GM12878 (cell line): Measurements from ENCODE around the gene LDB2. TPM values are rescaled to one million over a fixed set of nuclear protein-coding genes. Genes with fewer than 3 reads are reported as not detected.

Source experiments
- ATAC-seq: fragments of 200-7000 bp; cut with Tn5 transposase; 3 replicates; pipeline ENCODE4 v1.9.1; 2020; ENCODE audit warnings: mild to moderate bottlenecking, moderate library complexity
- BruUV-seq: library from RNA; stranded (reverse); fragments of 400-500 nt; replicated peaks from 2 replicates; lab custom pipeline; 2021; lab: Mats Ljungman, UMichigan
- CTCF ChIA-PET: fragments of 300-600 bp; sonication (Branson Sonifier 250); formaldehyde crosslinking; extraction: SDS; loops from one replicate; lab custom pipeline; 2021; ENCODE audit warnings: inconsistent platforms; lab: Yijun Ruan, JAX
- POLR2A ChIA-PET: fragments of 350-600 bp; formaldehyde crosslinking; extraction: SDS; loops from one replicate; lab custom pipeline; 2021; ENCODE audit warnings: inconsistent platforms; lab: Charles Lee
- RAD21 ChIA-PET: fragments of 300-600 bp; sonication (Branson Sonifier 250); formaldehyde crosslinking; loops from one replicate; lab custom pipeline; 2023; ENCODE audit warnings: antibody characterized with exemption; ENCODE audit not compliant: unreplicated experiment; lab: Charles Lee
- SMC1A ChIA-PET: fragments of 300-600 bp; sonication (Branson Sonifier 250); formaldehyde crosslinking; loops from one replicate; lab custom pipeline; 2023; ENCODE audit not compliant: unreplicated experiment, uncharacterized antibody; lab: Charles Lee
- DNase-seq: peaks from one replicate; pipeline ENCODE4 v3.0.0-alpha.2; 2011; ENCODE audit warnings: low read depth, low spot score
- FAIRE-seq: peaks from 3 replicates; lab custom pipeline; 2011; peaks lifted over from hg19 to GRCh38; lab: Jason Lieb, UNC
- H2AFZ ChIP-seq: 2 replicates; pipeline ENCODE4 v1.6.0; 2011; ENCODE audit warnings: low read depth, low read length, control low read depth; ENCODE audit not compliant: control insufficient read depth
- H3K27ac ChIP-seq: 2 replicates; pipeline ENCODE4 v1.5.1; 2011; ENCODE audit warnings: control low read depth; ENCODE audit not compliant: control insufficient read depth, insufficient read depth
- H3K27me3 ChIP-seq, 2 experiments: replicated peaks in 1 of 2; 2 replicates each; pipeline versions ENCODE4 v1.6.0 to v1.6.1; 2011; ENCODE audit warnings: low read length in 1 of 2; ENCODE audit not compliant: control insufficient read depth in 2 of 2, insufficient read depth in 2 of 2
- H3K36me3 ChIP-seq, 2 experiments: 2 replicates each; pipeline ENCODE4 v1.5.1; 2011; ENCODE audit warnings: low read length in 1 of 2; ENCODE audit not compliant: control insufficient read depth in 2 of 2, insufficient read depth in 2 of 2
- H3K4me1 ChIP-seq: 2 replicates; pipeline ENCODE4 v1.6.1; 2011; ENCODE audit warnings: mild to moderate bottlenecking, low read length, moderate library complexity, mixed read lengths; ENCODE audit not compliant: control insufficient read depth, insufficient read depth
- H3K4me2 ChIP-seq: 2 replicates; pipeline ENCODE4 v1.6.0; 2011; ENCODE audit warnings: control low read depth; ENCODE audit not compliant: control insufficient read depth, insufficient read depth
- H3K4me3 ChIP-seq: fragments of 200-600 bp; sonication (generic); 2 replicates; pipeline ENCODE4 v1.5.1; 2016
- H3K79me2 ChIP-seq: 2 replicates; pipeline ENCODE4 v1.6.0; 2011; ENCODE audit warnings: low read length; ENCODE audit not compliant: control insufficient read depth, insufficient read depth
- H3K9ac ChIP-seq: 2 replicates; pipeline ENCODE4 v1.8.0; 2011; ENCODE audit warnings: low read length, control low read depth, mixed read lengths; ENCODE audit not compliant: control insufficient read depth, insufficient read depth
- H3K9me3 ChIP-seq: replicated peaks from 3 replicates; pipeline ENCODE4 v1.5.1; 2011; ENCODE audit warnings: mild to moderate bottlenecking, low read length; ENCODE audit not compliant: control insufficient read depth, insufficient read depth
- H4K20me1 ChIP-seq: 2 replicates; pipeline ENCODE4 v1.6.0; 2011; ENCODE audit not compliant: control insufficient read depth, insufficient read depth
- BRCA1 ChIP-seq: IDR thresholded peaks from 2 replicates; pipeline ENCODE4 v1.6.1; 2011; ENCODE audit warnings: low read depth, low read length, improper control_type of control experiment
- EP300 ChIP-seq, 2 experiments: fragments of 150-350 bp in 1 of 2; IDR thresholded peaks; 2 replicates each; pipeline ENCODE4 v1.6.1; 2011 to 2012; ENCODE audit warnings: low read depth in 2 of 2, low read length in 2 of 2, borderline replicate concordance in 1 of 2, improper control_type of control experiment in 1 of 2, inconsistent platforms in 1 of 2; ENCODE audit not compliant: control insufficient read depth in 1 of 2
- HDGF ChIP-seq: fragments of 450-650 bp; IDR thresholded peaks from 2 replicates; pipeline ENCODE4 v1.6.1; 2016; ENCODE audit warnings: antibody characterized with exemption
- IRF3 ChIP-seq: fragments of 450-650 bp; IDR thresholded peaks from 2 replicates; pipeline ENCODE4 v1.6.1; 2014; ENCODE audit warnings: mild to moderate bottlenecking
- JUND ChIP-seq: IDR thresholded peaks from 2 replicates; pipeline ENCODE4 v1.6.1; 2012; ENCODE audit warnings: low read depth, mild to moderate bottlenecking, low read length, improper control_type of control experiment, moderate library complexity
- KAT2A ChIP-seq: conservative IDR thresholded peaks from 2 replicates; pipeline ENCODE4 v1.6.1; 2011; ENCODE audit warnings: low read depth, low read length; ENCODE audit not compliant: control insufficient read depth
- PAX8 ChIP-seq: fragments of 450-650 bp; IDR thresholded peaks from 2 replicates; pipeline ENCODE4 v1.6.1; 2017; ENCODE audit warnings: mild to moderate bottlenecking, moderate library complexity
- POU2F2 ChIP-seq: IDR thresholded peaks from 3 replicates; pipeline ENCODE4 v1.6.1; 2011; ENCODE audit warnings: low read depth, mild to moderate bottlenecking, low read length, borderline replicate concordance
- RAD51 ChIP-seq: fragments of 450-650 bp; IDR thresholded peaks from 2 replicates; pipeline ENCODE4 v1.6.1; 2016; ENCODE audit warnings: moderate library complexity, mild to moderate bottlenecking, inconsistent platforms
- ZBTB40 ChIP-seq: fragments of 450-650 bp; IDR thresholded peaks from 2 replicates; pipeline ENCODE4 v1.6.1; 2016; ENCODE audit warnings: mild to moderate bottlenecking, moderate library complexity, borderline replicate concordance
- ZNF217 ChIP-seq: fragments of 450-650 bp; IDR thresholded peaks from 2 replicates; pipeline ENCODE4 v1.6.1; 2017; ENCODE audit warnings: antibody characterized with exemption, mild to moderate bottlenecking
- WGBS: methylation state at CpG from one replicate; pipeline ENCODE4 v1.1.6; 2016; ENCODE audit warnings: low lambda C conversion rate; ENCODE audit not compliant: insufficient replicate concordance, insufficient coverage; ENCODE audit errors: missing lambda C conversion rate; 5-methylcytosine and 5-hydroxymethylcytosine counted together
- in situ Hi-C: fragments of 300-500 bp; cut with MboI; formaldehyde crosslinking; loops from 9 replicates; pipeline ENCODE4 v1.14.3; 2018; ENCODE audit warnings: mixed read lengths
- intact Hi-C: fragments of 100-400 bp; cut with micrococcal nuclease; formaldehyde crosslinking; loops from one replicate; pipeline ENCODE4 v1.14.2; 2022; ENCODE audit not compliant: unreplicated experiment
- polyA plus RNA-seq, 11 experiments: library from polyadenylated mRNA; depleted of rRNA in 4 of 11; unstranded in 6 of 11; stranded (reverse) in 5 of 11; fragments of >200 nt; fragmentation: Nextera tagmentation in 4 of 11; fragmentation: Illumina TruSeq in 1 of 11; extraction: Ambion mirVana in 4 of 11; extraction: Trizol in 1 of 11; gene quantifications; 1 replicate in 1 of 11; 2 replicates in 10 of 11; pipeline versions ENCODE4 v1.2.1 to v1.2.3, GENCODE V29; 2011 to 2016; ENCODE audit warnings: inconsistent platforms in 2 of 11, missing spikeins in 2 of 11, low read depth in 1 of 11
- total RNA-seq, 4 experiments: library from RNA; depleted of rRNA in 3 of 4; stranded (reverse); fragments of >200 nt in 3 of 4; fragmentation: Illumina TruSeq in 1 of 4; extraction: Trizol in 1 of 4; gene quantifications; 2 replicates each; pipeline versions ENCODE4 v1.2.1 to v1.2.3, GENCODE V29; 2013 to 2021

Gene LDB2
- total and polyA plus RNA-seq, 10 of the 15 experiments (the other 5 are each of a cell fraction or from before 2014, with no cell fraction given) = 0.15 TPM; not detected in 9

- ChIA-PET POLR2A (no interaction called here), CTCF (no interaction called here)
- 11% methylated on average over 6 of the region's 6 CpGs for WGBS
These were observed 354.2 kb downstream of the LDB2 start for GRCh38 chr4:16544251-16544721.

More at GRCh38 chr4:16544251-16544721, 354.2 kb downstream of the LDB2 start:
- no peaks in the 10 kb centered on the region for H3K9me3 ChIP-seq
- RAD21 ChIA-PET = no interaction called here
- no peak overlapping the region for H3K4me3 ChIP-seq
- no peak overlapping the region for H3K9ac ChIP-seq
- no peaks in the 10 kb centered on the region for H3K79me2 ChIP-seq
- intact Hi-C loops = no loop called here
- DNase-seq (no peak), ATAC-seq (no peak)
- no peak overlapping the region for H3K27ac ChIP-seq
- BruUV-seq = no TSS peak
- H4K20me1 ChIP-seq = no peaks in the 10 kb centered on the region
- H3K4me1 ChIP-seq = no peaks in the 10 kb centered on the region
- H2AFZ ChIP-seq = no peak overlapping the region
- no peak overlapping the region for H3K4me2 ChIP-seq
- no peaks in the 10 kb centered on the region for H3K36me3 ChIP-seq
- TF ChIP-seq EP300 (IDR thresholded peaks at IDR 0.05; ENCODE audit: borderline replicate concordance in 1 of 2, control insufficient read depth in 1 of 2, low read depth in 2 of 2, low read length in 2 of 2) = no peak
- TF ChIP-seq ZNF217 = no peak
- TF ChIP-seq RAD51 = no peak
- no peak for TF ChIP-seq IRF3
- no peak for TF ChIP-seq PAX8
- TF ChIP-seq ZBTB40 = no peak
- no peak for TF ChIP-seq KAT2A
- no peak for TF ChIP-seq JUND
- TF ChIP-seq HDGF = no peak
- TF ChIP-seq POU2F2 = no peak
- TF ChIP-seq BRCA1 = no peak
- TF ChIP-seq, all 136 proteins: peak for 0
- no peak for FAIRE-seq
- SMC1A ChIA-PET = no interaction called here
- in situ Hi-C loops = no loop called here
- no peaks in the 10 kb centered on the region for H3K27me3 ChIP-seq
